MCF 10A (cell line): ENCODE results near the gene MRRF. TPM values are rescaled to one million over a fixed set of nuclear protein-coding genes. Genes with fewer than 3 reads are reported as not detected.

Source experiments
- Bru-seq: library from RNA; stranded (reverse); fragments of 400-500 nt; gene quantifications from one replicate; lab custom pipeline; 2021; lab: Mats Ljungman, UMichigan
- BruChase-seq, 2 experiments: library from RNA; stranded (reverse); fragments of 400-500 nt; gene quantifications; one replicate each; lab custom pipeline; 2021; lab: Mats Ljungman, UMichigan
- BruUV-seq: library from RNA; stranded (reverse); fragments of 400-500 nt; replicated peaks from 2 replicates; lab custom pipeline; 2021; lab: Mats Ljungman, UMichigan
- CTCF ChIA-PET: fragments of 300-600 bp; sonication (Branson Sonifier 250); formaldehyde crosslinking; extraction: SDS; loops from one replicate; lab custom pipeline; 2021; ENCODE audit warnings: antibody characterized with exemption, inconsistent platforms; lab: Yijun Ruan, JAX
- POLR2A ChIA-PET: fragments of 300-600, 350-650 bp; sonication (Branson Sonifier 250); formaldehyde crosslinking; extraction: SDS; loops from one replicate; lab custom pipeline; 2020; ENCODE audit warnings: antibody characterized with exemption, inconsistent platforms; lab: Yijun Ruan, JAX
- DNase-seq: peaks from one replicate; pipeline ENCODE4 v3.0.0-alpha.2; 2018; ENCODE audit not compliant: unreplicated experiment
- H3K27ac Mint-ChIP-seq: one replicate; pipeline ENCODE4 v1.8.0; 2022; ENCODE audit warnings: mild to moderate bottlenecking, low read depth, mixed read lengths; ENCODE audit not compliant: unreplicated experiment
- H3K27me3 Mint-ChIP-seq: one replicate; pipeline ENCODE4 v1.8.0; 2022; ENCODE audit warnings: mixed read lengths; ENCODE audit not compliant: insufficient read depth, unreplicated experiment
- H3K36me3 Mint-ChIP-seq: one replicate; pipeline ENCODE4 v1.8.0; 2022; ENCODE audit warnings: mild to moderate bottlenecking, moderate library complexity, mixed read lengths; ENCODE audit not compliant: insufficient read depth, unreplicated experiment
- H3K4me1 Mint-ChIP-seq: one replicate; pipeline ENCODE4 v1.8.0; 2022; ENCODE audit warnings: mixed read lengths; ENCODE audit not compliant: insufficient read depth, unreplicated experiment
- H3K4me3 Mint-ChIP-seq: one replicate; pipeline ENCODE4 v1.8.0; 2022; ENCODE audit warnings: mild to moderate bottlenecking, moderate library complexity, mixed read lengths; ENCODE audit not compliant: unreplicated experiment
- H3K9me3 Mint-ChIP-seq: one replicate; pipeline ENCODE4 v1.8.0; 2022; ENCODE audit warnings: mixed read lengths; ENCODE audit not compliant: unreplicated experiment
- intact Hi-C: fragments of 100-400 bp; cut with micrococcal nuclease; formaldehyde crosslinking; loops from 2 replicates; pipeline ENCODE4 v1.14.1; 2022
- long read RNA-seq: library from polyadenylated mRNA; stranded (forward); transcript quantifications from one replicate; pipeline ENCODE4 v2.0.0, GENCODE V29; 2022
- total RNA-seq: library from RNA; stranded (reverse); gene quantifications from 2 replicates; pipeline ENCODE4 v1.2.3, GENCODE V29; 2022
- TF ChIP-seq, protein P1 (sequence below): fragments of 200-600 bp; IDR thresholded peaks from one replicate; pipeline ENCODE4 v1.8.0; 2022; ENCODE audit warnings: antibody characterized with exemption, mild to moderate bottlenecking; ENCODE audit not compliant: unreplicated experiment

Gene MRRF, protein sequence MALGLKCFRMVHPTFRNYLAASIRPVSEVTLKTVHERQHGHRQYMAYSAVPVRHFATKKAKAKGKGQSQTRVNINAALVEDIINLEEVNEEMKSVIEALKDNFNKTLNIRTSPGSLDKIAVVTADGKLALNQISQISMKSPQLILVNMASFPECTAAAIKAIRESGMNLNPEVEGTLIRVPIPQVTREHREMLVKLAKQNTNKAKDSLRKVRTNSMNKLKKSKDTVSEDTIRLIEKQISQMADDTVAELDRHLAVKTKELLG
- 73.0 and 90.3 TPM in 2 replicates for total RNA-seq
- percentile 88 among the genes with signal in this experiment for Bru-seq, nascent RNA
- percentile 82 among the genes with signal in this experiment for BruChase-seq, experiment 1, labeled RNA remaining after a 6-hour chase
- BruChase-seq, experiment 2, labeled RNA remaining after a 2-hour chase: percentile 84 among the genes with signal in this experiment
- long read RNA-seq, full-length matches to known transcripts: 68 of 144 reads
- long read RNA-seq, partial matches to known transcripts: 14 of 144 reads
- long read RNA-seq, other reads (novel, unspliced or antisense): 62 of 144 reads

DNA sequence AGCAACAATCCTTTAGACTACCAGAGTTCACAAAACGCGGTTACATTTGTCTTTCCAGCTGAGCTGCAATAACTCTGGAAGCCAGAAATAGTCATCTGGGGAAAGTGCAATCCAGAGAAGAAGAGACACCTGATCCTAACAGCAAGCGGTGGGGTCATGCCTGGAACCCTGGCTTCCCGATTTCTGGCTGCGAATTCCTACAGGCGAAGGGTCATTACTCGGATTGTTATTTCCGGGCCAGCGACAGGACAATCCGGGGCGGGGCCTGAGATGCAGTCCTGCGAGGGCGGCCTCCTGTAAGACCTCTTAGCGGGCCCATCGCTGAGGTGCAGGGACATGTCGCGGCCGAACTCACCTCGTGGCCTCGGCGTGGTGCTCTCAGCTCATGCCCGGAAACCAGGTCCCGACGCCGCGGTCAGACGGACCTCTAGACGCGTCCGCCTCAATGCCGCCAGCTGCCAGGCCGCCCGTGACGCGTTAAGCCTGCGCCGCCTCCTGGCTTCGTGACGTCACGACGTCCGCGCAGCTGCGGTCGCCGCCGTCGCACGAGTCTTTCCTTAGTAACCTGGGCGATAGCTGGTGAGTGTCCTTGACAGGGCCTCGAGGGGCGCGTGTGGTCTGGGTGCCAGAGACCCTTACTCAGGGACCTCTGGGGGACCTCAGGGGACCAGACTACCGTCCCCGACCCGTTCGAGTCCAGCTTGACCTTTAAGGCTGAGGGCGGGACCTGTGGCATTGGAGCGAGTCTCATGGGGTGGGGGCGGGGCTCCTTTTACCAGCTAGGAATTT, at the start of gene MRRF, which contains the start of gene RBM18:
MRRF (plus strand) TSS at position 523 of the 789 bp plus-strand sequence. CDS start 6,010 bp downstream, outside the sequence.
RBM18 (minus strand) TSS at position 481 of the 789 bp plus-strand sequence. CDS start 3,348 bp downstream, outside the sequence.
- peak; percentile 89 for DNase-seq
- H3K27me3 Mint-ChIP-seq: no peaks in the 10 kb centered on the region
- ChIA-PET CTCF (interaction anchor here (0.6 to 2.8 kb wide), 13 partner anchors 10 to 190 kb away, joined by 3 to 18 read pairs (median 4); partner anchors contain the start of genes MORN5 and NDUFA8), POLR2A (interaction anchor here (0.6 to 6.2 kb wide), 31 partner anchors 8 to 648 kb away, joined by 3 to 72 read pairs (median 4); partner anchors contain the start of genes MORN5, NDUFA8, PDCL and RC3H2)
- TSS peak; percentile 66 for BruUV-seq
- intact Hi-C loops: loop anchor here (1.0 kb wide), 1 partner anchor 106 kb away; no protein-coding TSS in a partner anchor
- TF ChIP-seq, protein P1, sequence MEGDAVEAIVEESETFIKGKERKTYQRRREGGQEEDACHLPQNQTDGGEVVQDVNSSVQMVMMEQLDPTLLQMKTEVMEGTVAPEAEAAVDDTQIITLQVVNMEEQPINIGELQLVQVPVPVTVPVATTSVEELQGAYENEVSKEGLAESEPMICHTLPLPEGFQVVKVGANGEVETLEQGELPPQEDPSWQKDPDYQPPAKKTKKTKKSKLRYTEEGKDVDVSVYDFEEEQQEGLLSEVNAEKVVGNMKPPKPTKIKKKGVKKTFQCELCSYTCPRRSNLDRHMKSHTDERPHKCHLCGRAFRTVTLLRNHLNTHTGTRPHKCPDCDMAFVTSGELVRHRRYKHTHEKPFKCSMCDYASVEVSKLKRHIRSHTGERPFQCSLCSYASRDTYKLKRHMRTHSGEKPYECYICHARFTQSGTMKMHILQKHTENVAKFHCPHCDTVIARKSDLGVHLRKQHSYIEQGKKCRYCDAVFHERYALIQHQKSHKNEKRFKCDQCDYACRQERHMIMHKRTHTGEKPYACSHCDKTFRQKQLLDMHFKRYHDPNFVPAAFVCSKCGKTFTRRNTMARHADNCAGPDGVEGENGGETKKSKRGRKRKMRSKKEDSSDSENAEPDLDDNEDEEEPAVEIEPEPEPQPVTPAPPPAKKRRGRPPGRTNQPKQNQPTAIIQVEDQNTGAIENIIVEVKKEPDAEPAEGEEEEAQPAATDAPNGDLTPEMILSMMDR: no peak
- H3K4me1 Mint-ChIP-seq: peaks cover 12% of the 10 kb centered on the region
- no peaks in the 10 kb centered on the region for H3K9me3 Mint-ChIP-seq
- peaks cover 48% of the 10 kb centered on the region for H3K36me3 Mint-ChIP-seq
- peak within 1 kb of the TSS; percentile 97 for H3K4me3 Mint-ChIP-seq
- H3K27ac Mint-ChIP-seq: peak within 1 kb of the TSS; percentile 100

DNA sequence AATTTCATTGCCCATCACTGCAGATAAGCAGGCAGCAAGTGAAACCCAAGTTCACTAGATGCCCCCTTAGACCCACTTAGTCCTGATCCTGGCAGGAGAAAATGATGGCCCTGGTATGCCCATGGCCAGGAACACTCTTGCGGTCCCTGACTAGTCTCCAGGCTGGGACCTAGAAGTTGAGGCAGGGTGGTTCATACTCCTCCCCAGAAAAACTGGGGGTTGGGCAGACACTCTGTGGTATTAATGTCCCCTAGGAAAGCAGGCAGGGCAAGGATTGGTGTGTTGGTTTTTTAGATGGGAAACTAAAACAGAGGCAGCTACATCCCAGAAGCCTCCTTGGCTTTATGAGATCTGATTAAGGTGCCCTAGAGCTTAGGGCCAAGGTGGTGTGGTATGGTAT, 49.0 kb upstream of the MRRF start:
- Mint-ChIP-seq H3K4me1 (peaks cover 8% of the 10 kb centered on the region), H3K36me3 (no peaks in the 10 kb centered on the region), H3K4me3 (no peak overlapping the region), H3K27me3 (peaks cover 20% of the 10 kb centered on the region), H3K27ac (no peak overlapping the region), H3K9me3 (no peaks in the 10 kb centered on the region)
- no TSS peak for BruUV-seq
- TF ChIP-seq, protein P1: no peak
- ChIA-PET POLR2A (interaction anchor here (0.7 kb wide), 1 partner anchor 9 kb away, joined by 3 read pairs; no protein-coding TSS in a partner anchor), CTCF (interaction anchor here (0.9 kb wide), 1 partner anchor 49 kb away, joined by 3 read pairs; the partner anchor contains the start of genes MRRF and RBM18)
- intact Hi-C loops: no loop called here
- DNase-seq: no peak

DNA sequence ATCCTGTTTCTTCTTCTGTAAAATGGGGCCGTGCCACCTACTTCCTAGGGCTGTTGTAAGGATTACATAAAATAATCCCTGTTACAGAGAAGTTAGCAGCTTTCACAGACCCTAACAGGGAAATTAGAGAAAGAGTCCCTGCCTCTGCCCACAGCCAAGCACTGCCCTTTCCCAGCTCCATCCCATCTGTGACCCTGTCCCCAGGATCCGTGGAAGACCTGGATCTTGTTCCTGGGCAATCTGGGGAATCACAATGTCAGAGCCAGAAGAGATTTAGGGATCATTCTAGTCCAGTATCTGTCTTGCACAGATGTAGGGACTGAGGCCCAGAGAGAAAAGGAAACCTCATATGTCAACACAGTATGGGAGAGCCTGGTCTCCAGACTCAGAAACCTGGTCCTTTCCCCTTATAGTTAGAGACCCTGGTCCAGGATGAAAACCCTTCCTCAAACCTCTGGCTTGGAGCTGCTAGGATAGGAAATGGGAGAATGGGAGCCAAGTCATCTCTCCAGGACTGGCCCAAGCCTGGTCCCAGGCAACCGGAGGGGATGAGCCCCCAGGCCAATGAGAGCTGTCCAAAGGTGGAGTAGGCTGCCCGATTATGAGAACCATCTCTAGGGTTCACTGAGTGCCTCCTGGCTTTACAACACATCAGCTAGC, 48.4 kb upstream of the MRRF start:
- ChIA-PET CTCF (interaction anchor here (0.9 kb wide), 1 partner anchor 48 kb away, joined by 3 read pairs; the partner anchor contains the start of genes MRRF and RBM18), POLR2A (interaction anchor here (0.6 to 0.7 kb wide), 2 partner anchors 10 to 688 kb away, joined by 3 read pairs; no protein-coding TSS in a partner anchor)
- Mint-ChIP-seq H3K36me3 (no peaks in the 10 kb centered on the region), H3K27me3 (peaks cover 20% of the 10 kb centered on the region), H3K9me3 (no peaks in the 10 kb centered on the region), H3K4me3 (no peak overlapping the region), H3K4me1 (peaks cover 8% of the 10 kb centered on the region), H3K27ac (no peak overlapping the region)
- TF ChIP-seq, protein P1: no peak
- no TSS peak for BruUV-seq
- no peak for DNase-seq
- intact Hi-C loops: no loop called here
